CD4-positive, alpha-beta T cell (primary cell): Measurements from ENCODE around the gene IL22RA1. TPM values are rescaled to one million over a fixed set of nuclear protein-coding genes. Genes with fewer than 3 reads are reported as not detected.

Experiments used
- ATAC-seq: fragments of 200-7000 bp; cut with Tn5 transposase; one replicate; pipeline ENCODE4 v1.10.0; 2022; ENCODE audit warnings: mild to moderate bottlenecking; ENCODE audit not compliant: poor library complexity
- CTCF ChIA-PET: fragments of 350-600 bp; sonication (Branson Sonifier 250); formaldehyde crosslinking; loops from one replicate; lab custom pipeline; 2021; ENCODE audit warnings: antibody characterized with exemption, inconsistent platforms; lab: Charles Lee
- POLR2A ChIA-PET: fragments of 350-600 bp; sonication (Branson Sonifier 250); formaldehyde crosslinking; loops from one replicate; lab custom pipeline; 2021; ENCODE audit warnings: antibody characterized with exemption, inconsistent platforms; lab: Charles Lee
- DNase-seq, 14 experiments: peaks; one replicate each; pipeline ENCODE4 v3.0.0-alpha.2; 2013 to 2020; ENCODE audit warnings: mixed read lengths in 2 of 14
- H3K27ac ChIP-seq, 2 donors: one replicate each; pipeline versions ENCODE4 v1.5.1 to v1.7.0; 2013; ENCODE audit warnings: low read length in 2 of 2, low read depth in 1 of 2, mild to moderate bottlenecking in 1 of 2
- H3K27me3 ChIP-seq, 2 experiments: 1 replicate in 1 of 2; 2 replicates in 1 of 2; pipeline versions ENCODE4 v1.6.1 to v1.7.0; 2013; ENCODE audit warnings: low read length in 2 of 2, control low read depth in 1 of 2, mild to moderate bottlenecking in 1 of 2, moderate library complexity in 1 of 2; ENCODE audit not compliant: insufficient read depth in 2 of 2, control insufficient read depth in 1 of 2
- H3K36me3 ChIP-seq: one replicate; pipeline ENCODE4 v1.6.1; 2013; ENCODE audit warnings: low read length, control low read depth; ENCODE audit not compliant: insufficient read depth
- H3K4me1 ChIP-seq: one replicate; pipeline ENCODE4 v1.6.1; 2013; ENCODE audit warnings: low read length, control low read depth; ENCODE audit not compliant: insufficient read depth
- H3K4me3 ChIP-seq: one replicate; pipeline ENCODE4 v1.5.1; 2013; ENCODE audit warnings: mild to moderate bottlenecking, low read length, moderate library complexity
- H3K9me3 ChIP-seq, 2 experiments: 1 replicate in 1 of 2; 2 replicates in 1 of 2; pipeline versions ENCODE4 v1.6.1 to v1.7.0; 2013; ENCODE audit warnings: low read length in 2 of 2, mild to moderate bottlenecking in 2 of 2, control low read depth in 1 of 2, moderate library complexity in 1 of 2; ENCODE audit not compliant: control insufficient read depth in 1 of 2, insufficient read depth in 1 of 2
- H3K27ac Mint-ChIP-seq: one replicate; pipeline ENCODE4 v1.8.0; 2020; ENCODE audit warnings: mixed read lengths
- H3K27me3 Mint-ChIP-seq: one replicate; pipeline ENCODE4 v1.8.0; 2021; ENCODE audit warnings: mixed read lengths
- H3K36me3 Mint-ChIP-seq: one replicate; pipeline ENCODE4 v1.8.0; 2021; ENCODE audit warnings: low read depth, mixed read lengths
- H3K4me1 Mint-ChIP-seq: one replicate; pipeline ENCODE4 v1.8.0; 2021; ENCODE audit warnings: low read depth, mixed read lengths
- H3K4me3 Mint-ChIP-seq: one replicate; pipeline ENCODE4 v1.8.0; 2020; ENCODE audit warnings: mild to moderate bottlenecking, mixed read lengths
- H3K9me3 Mint-ChIP-seq: one replicate; pipeline ENCODE4 v1.8.0; 2020; ENCODE audit warnings: mixed read lengths
- CTCF ChIP-seq: fragments of 200-600 bp; IDR thresholded peaks from one replicate; pipeline ENCODE4 v1.8.0; 2022; ENCODE audit warnings: antibody characterized with exemption, mild to moderate bottlenecking
- intact Hi-C, 2 experiments: fragments of 100-400 bp; cut with DNase I in 1 of 2; cut with micrococcal nuclease in 1 of 2; formaldehyde crosslinking; loops; one replicate each; pipeline versions ENCODE4 v1.15.1 to v1.9.0; 2023 to 2025; cut with DNase I, micrococcal nuclease
- total RNA-seq, 174 experiments: library from RNA in 2 of 174; stranded (reverse) in 2 of 174; gene quantifications; one replicate each; pipeline ENCODE4 v1.2.3 and lab custom pipeline; 2021 to 2026

Gene IL22RA1
- total RNA-seq, 2 experiments from 2014 or later = not detected

GRCh38 chr1:24110642-24111261 lies 32.2 kb downstream of the IL22RA1 start:
- Histone ChIP-seq H3K27me3 (no peaks in the 10 kb centered on the region), H3K27ac (no peak overlapping the region), H3K4me1 (peaks cover 9% of the 10 kb centered on the region), H3K9me3 (no peaks in the 10 kb centered on the region), H3K36me3 (no peaks in the 10 kb centered on the region), H3K4me3 (no peak overlapping the region)
- intact Hi-C loops = no loop called here
- ChIA-PET CTCF (no interaction called here), POLR2A (no interaction called here)
- peaks cover 5% of the 10 kb centered on the region for H3K4me1 Mint-ChIP-seq
- TF ChIP-seq CTCF = no peak
- H3K27ac Mint-ChIP-seq = no peak overlapping the region
- ATAC-seq (no peak), DNase-seq (no peak)
- no peaks in the 10 kb centered on the region for H3K9me3 Mint-ChIP-seq
- H3K27me3 Mint-ChIP-seq = peaks cover 20% of the 10 kb centered on the region
- H3K4me3 Mint-ChIP-seq = no peak overlapping the region
- no peaks in the 10 kb centered on the region for H3K36me3 Mint-ChIP-seq

- Mint-ChIP-seq H3K36me3 (no peaks in the 10 kb centered on the region), H3K4me1 (peaks cover 5% of the 10 kb centered on the region), H3K27me3 (peaks cover 19% of the 10 kb centered on the region), H3K9me3 (no peaks in the 10 kb centered on the region), H3K27ac (no peak overlapping the region), H3K4me3 (no peak overlapping the region)
- CTCF ChIA-PET = no interaction called here
- Histone ChIP-seq H3K4me1 (peaks cover 9% of the 10 kb centered on the region), H3K27ac (no peak overlapping the region), H3K36me3 (no peaks in the 10 kb centered on the region), H3K9me3 (no peaks in the 10 kb centered on the region), H3K4me3 (no peak overlapping the region), H3K27me3 (no peaks in the 10 kb centered on the region)
- no peak for TF ChIP-seq CTCF
- POLR2A ChIA-PET = no interaction called here
- intact Hi-C loops = no loop called here
- no peak for DNase-seq
- no peak for ATAC-seq
These were observed 33.1 kb downstream of the IL22RA1 start for GRCh38 chr1:24109686-24110475.

GRCh38 chr1:24109166-24109483 lies 33.8 kb downstream of the IL22RA1 start:
- ChIA-PET POLR2A (no interaction called here), CTCF (no interaction called here)
- no peak for DNase-seq
- Mint-ChIP-seq H3K9me3 (no peaks in the 10 kb centered on the region), H3K27me3 (peaks cover 19% of the 10 kb centered on the region), H3K27ac (no peak overlapping the region), H3K4me3 (no peak overlapping the region), H3K36me3 (no peaks in the 10 kb centered on the region), H3K4me1 (peaks cover 5% of the 10 kb centered on the region)
- ATAC-seq = no peak
- no peaks in the 10 kb centered on the region for H3K36me3 ChIP-seq
- H3K4me1 ChIP-seq = peaks cover 9% of the 10 kb centered on the region
- no peaks in the 10 kb centered on the region for H3K27me3 ChIP-seq
- no peak for TF ChIP-seq CTCF
- H3K27ac ChIP-seq = no peak overlapping the region
- no peak overlapping the region for H3K4me3 ChIP-seq
- H3K9me3 ChIP-seq = no peaks in the 10 kb centered on the region
- intact Hi-C loops = no loop called here
